ENCODE results near the gene PTDSS2. TPM values are rescaled to one million over a fixed set of nuclear protein-coding genes. Genes with fewer than 3 reads are reported as not detected.

Gene PTDSS2
- total and polyA plus RNA-seq, 2 experiments from 2014 or later = 22.7 to 145 TPM

DNA sequence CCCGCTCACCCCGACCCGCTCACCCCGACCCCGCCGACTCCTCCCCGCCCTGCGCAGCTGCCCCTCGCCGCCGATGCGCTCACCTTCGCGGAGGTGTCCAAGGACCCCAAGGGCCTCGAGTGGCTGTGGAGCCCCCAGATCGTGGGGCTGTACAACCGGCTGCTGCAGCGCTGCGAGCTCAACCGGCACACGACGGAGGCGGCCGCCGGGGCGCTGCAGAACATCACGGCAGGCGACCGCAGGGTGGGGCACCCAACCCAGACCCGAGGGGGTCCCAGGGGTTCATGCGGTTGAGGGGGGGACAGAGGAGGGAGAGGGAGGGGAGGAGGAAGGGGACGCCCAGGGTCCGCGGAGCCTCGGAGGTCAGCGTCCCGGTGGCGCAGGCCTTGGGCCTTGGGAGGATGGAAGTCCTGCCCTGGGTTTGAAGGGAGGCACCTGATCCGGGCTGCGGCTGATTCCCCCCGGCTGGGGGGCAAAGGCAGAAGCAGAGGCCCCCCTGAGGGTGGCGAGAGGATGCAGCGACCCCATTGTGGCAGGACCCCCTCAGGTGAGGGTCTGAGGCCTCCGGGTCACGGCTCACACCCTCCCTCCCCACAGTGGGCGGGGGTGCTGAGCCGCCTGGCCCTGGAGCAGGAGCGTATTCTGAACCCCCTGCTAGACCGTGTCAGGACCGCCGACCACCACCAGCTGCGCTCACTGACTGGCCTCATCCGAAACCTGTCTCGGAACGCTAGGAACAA lies 46.9 kb upstream of the PTDSS2 start:
- H3K4me3 ChIP-seq = no peak overlapping the region
- H3K27ac Mint-ChIP-seq = no peak overlapping the region

More for the DNA sequence above, 46.9 kb upstream of the PTDSS2 start:
- H3K9me3 Mint-ChIP-seq = peaks cover 24% of the 10 kb centered on the region
- Histone ChIP-seq H3K4me2 (no peak overlapping the region), H3K27me3 (ENCODE audit: insufficient read depth) (no peaks in the 10 kb centered on the region), H3K9me2 (ENCODE audit: insufficient read depth) (no peaks in the 10 kb centered on the region), H3K27ac (ENCODE audit: low read depth) (no peak overlapping the region), H4K20me1 (replicated peaks; ENCODE audit: insufficient read depth) (no peaks in the 10 kb centered on the region; the same call in 1 of the 2 replicates), H3K79me2 (replicated peaks; ENCODE audit: insufficient read depth) (no peaks in the 10 kb centered on the region), H3K36me3 (ENCODE audit: insufficient read depth) (no peaks in the 10 kb centered on the region), H3F3A (replicated peaks; ENCODE audit: low read depth) (no peaks in the 10 kb centered on the region), H3K4me1 (ENCODE audit: insufficient read depth) (no peaks in the 10 kb centered on the region), H2AFZ (no peak overlapping the region)
- ATAC-seq (no peak), DNase-seq (ENCODE audit: low spot score) (no peak)
- peaks cover 9% of the 10 kb centered on the region for H3K36me3 Mint-ChIP-seq (ENCODE audit: low read depth)
- H3K4me1 Mint-ChIP-seq = no peaks in the 10 kb centered on the region; the same call in 2 of the 3 replicates
- TF ChIP-seq EZH2phosphoT487 (IDR thresholded peaks at IDR 0.05; ENCODE audit: unreplicated experiment) (no peak), ETS1 (IDR thresholded peaks at IDR 0.05) (no peak), REST (IDR thresholded peaks at IDR 0.05; ENCODE audit: unreplicated experiment) (no peak), ZNF331 (CRISPR knock-in tag; IDR thresholded peaks at IDR 0.05; ENCODE audit: low read depth) (no peak), CREB1 (CRISPR knock-in tag; IDR thresholded peaks at IDR 0.05; ENCODE audit: low read depth) (no peak), ZNF114 (CRISPR knock-in tag; IDR thresholded peaks at IDR 0.05) (no peak), POLR2AphosphoS5 (IDR thresholded peaks at IDR 0.05; ENCODE audit: low read depth) (no peak), NANOG (IDR thresholded peaks at IDR 0.05; ENCODE audit: borderline replicate concordance) (no peak), STAT1 (IDR thresholded peaks at IDR 0.05; ENCODE audit: unreplicated experiment) (no peak), EZH2 (IDR thresholded peaks at IDR 0.05; ENCODE audit: low read depth, unreplicated experiment) (no peak), JUNB (IDR thresholded peaks at IDR 0.05; ENCODE audit: unreplicated experiment) (no peak)
- TF ChIP-seq, protein P1, sequence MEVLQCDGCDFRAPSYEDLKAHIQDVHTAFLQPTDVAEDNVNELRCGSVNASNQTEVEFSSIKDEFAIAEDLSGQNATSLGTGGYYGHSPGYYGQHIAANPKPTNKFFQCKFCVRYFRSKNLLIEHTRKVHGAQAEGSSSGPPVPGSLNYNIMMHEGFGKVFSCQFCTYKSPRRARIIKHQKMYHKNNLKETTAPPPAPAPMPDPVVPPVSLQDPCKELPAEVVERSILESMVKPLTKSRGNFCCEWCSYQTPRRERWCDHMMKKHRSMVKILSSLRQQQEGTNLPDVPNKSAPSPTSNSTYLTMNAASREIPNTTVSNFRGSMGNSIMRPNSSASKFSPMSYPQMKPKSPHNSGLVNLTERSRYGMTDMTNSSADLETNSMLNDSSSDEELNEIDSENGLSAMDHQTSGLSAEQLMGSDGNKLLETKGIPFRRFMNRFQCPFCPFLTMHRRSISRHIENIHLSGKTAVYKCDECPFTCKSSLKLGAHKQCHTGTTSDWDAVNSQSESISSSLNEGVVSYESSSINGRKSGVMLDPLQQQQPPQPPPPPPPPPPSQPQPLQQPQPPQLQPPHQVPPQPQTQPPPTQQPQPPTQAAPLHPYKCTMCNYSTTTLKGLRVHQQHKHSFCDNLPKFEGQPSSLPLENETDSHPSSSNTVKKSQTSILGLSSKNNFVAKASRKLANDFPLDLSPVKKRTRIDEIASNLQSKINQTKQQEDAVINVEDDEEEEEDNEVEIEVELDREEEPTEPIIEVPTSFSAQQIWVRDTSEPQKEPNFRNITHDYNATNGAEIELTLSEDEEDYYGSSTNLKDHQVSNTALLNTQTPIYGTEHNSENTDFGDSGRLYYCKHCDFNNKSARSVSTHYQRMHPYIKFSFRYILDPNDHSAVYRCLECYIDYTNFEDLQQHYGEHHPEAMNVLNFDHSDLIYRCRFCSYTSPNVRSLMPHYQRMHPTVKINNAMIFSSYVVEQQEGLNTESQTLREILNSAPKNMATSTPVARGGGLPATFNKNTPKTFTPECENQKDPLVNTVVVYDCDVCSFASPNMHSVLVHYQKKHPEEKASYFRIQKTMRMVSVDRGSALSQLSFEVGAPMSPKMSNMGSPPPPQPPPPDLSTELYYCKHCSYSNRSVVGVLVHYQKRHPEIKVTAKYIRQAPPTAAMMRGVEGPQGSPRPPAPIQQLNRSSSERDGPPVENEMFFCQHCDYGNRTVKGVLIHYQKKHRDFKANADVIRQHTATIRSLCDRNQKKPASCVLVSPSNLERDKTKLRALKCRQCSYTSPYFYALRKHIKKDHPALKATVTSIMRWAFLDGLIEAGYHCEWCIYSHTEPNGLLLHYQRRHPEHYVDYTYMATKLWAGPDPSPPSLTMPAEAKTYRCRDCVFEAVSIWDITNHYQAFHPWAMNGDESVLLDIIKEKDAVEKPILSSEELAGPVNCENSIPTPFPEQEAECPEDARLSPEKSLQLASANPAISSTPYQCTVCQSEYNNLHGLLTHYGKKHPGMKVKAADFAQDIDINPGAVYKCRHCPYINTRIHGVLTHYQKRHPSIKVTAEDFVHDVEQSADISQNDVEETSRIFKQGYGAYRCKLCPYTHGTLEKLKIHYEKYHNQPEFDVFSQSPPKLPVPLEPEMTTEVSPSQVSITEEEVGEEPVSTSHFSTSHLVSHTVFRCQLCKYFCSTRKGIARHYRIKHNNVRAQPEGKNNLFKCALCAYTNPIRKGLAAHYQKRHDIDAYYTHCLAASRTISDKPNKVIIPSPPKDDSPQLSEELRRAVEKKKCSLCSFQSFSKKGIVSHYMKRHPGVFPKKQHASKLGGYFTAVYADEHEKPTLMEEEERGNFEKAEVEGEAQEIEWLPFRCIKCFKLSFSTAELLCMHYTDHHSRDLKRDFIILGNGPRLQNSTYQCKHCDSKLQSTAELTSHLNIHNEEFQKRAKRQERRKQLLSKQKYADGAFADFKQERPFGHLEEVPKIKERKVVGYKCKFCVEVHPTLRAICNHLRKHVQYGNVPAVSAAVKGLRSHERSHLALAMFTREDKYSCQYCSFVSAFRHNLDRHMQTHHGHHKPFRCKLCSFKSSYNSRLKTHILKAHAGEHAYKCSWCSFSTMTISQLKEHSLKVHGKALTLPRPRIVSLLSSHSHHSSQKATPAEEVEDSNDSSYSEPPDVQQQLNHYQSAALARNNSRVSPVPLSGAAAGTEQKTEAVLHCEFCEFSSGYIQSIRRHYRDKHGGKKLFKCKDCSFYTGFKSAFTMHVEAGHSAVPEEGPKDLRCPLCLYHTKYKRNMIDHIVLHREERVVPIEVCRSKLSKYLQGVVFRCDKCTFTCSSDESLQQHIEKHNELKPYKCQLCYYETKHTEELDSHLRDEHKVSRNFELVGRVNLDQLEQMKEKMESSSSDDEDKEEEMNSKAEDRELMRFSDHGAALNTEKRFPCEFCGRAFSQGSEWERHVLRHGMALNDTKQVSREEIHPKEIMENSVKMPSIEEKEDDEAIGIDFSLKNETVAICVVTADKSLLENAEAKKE (CRISPR knock-in tag; IDR thresholded peaks at IDR 0.05) = no peak
- TF ChIP-seq, protein P2, sequence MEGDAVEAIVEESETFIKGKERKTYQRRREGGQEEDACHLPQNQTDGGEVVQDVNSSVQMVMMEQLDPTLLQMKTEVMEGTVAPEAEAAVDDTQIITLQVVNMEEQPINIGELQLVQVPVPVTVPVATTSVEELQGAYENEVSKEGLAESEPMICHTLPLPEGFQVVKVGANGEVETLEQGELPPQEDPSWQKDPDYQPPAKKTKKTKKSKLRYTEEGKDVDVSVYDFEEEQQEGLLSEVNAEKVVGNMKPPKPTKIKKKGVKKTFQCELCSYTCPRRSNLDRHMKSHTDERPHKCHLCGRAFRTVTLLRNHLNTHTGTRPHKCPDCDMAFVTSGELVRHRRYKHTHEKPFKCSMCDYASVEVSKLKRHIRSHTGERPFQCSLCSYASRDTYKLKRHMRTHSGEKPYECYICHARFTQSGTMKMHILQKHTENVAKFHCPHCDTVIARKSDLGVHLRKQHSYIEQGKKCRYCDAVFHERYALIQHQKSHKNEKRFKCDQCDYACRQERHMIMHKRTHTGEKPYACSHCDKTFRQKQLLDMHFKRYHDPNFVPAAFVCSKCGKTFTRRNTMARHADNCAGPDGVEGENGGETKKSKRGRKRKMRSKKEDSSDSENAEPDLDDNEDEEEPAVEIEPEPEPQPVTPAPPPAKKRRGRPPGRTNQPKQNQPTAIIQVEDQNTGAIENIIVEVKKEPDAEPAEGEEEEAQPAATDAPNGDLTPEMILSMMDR (conservative IDR thresholded peaks at IDR 0.05; ENCODE audit: low read depth in 2 of 2) = no peak
- no peak overlapping the region for H3K4me3 Mint-ChIP-seq
- H3K27me3 Mint-ChIP-seq (ENCODE audit: insufficient read depth, low read depth, poor library complexity) = peaks cover 18% of the 10 kb centered on the region

Data from GM23338 (cell line).